CD4-positive, alpha-beta memory T cell (primary cell): Measurements from ENCODE around the gene SKA3. TPM values are rescaled to one million over a fixed set of nuclear protein-coding genes. Genes with fewer than 3 reads are reported as not detected.
A peak's percentile ranks its signal among the peaks of the same experiment; 100 is the strongest.
"Not testable (repeated sequence)": the region's sequence is repeated elsewhere in the genome, so short reads cannot be mapped to it uniquely, and the experiment has no call there.

Experiments
- CTCF ChIA-PET: fragments of 350-600 bp; sonication (Branson Sonifier 250); formaldehyde crosslinking; loops from one replicate; lab custom pipeline; 2021; ENCODE audit warnings: inconsistent platforms; ENCODE audit not compliant: partially characterized antibody; lab: Charles Lee
- POLR2A ChIA-PET: fragments of 350-600 bp; sonication (Branson Sonifier 250); formaldehyde crosslinking; loops from one replicate; lab custom pipeline; 2021; ENCODE audit not compliant: partially characterized antibody; lab: Charles Lee
- DNase-seq, 5 donors: peaks; one replicate each; pipeline versions ENCODE4 v3.0.0 to v3.0.0-alpha.2; 2020 to 2022; ENCODE audit warnings: mixed read lengths in 1 of 5
- H3K27ac ChIP-seq: one replicate; pipeline ENCODE4 v1.7.0; 2013; ENCODE audit warnings: low read depth, low read length
- H3K27me3 ChIP-seq: 2 replicates; pipeline ENCODE4 v1.7.0; 2013; ENCODE audit warnings: mild to moderate bottlenecking, low read length, moderate library complexity; ENCODE audit not compliant: insufficient read depth
- H3K36me3 ChIP-seq: 2 replicates; pipeline ENCODE4 v1.7.0; 2013; ENCODE audit warnings: mild to moderate bottlenecking, low read length, moderate library complexity; ENCODE audit not compliant: insufficient read depth
- H3K4me1 ChIP-seq: 2 replicates; pipeline ENCODE4 v1.7.0; 2013; ENCODE audit warnings: mild to moderate bottlenecking, low read length, moderate library complexity; ENCODE audit not compliant: insufficient read depth
- H3K4me3 ChIP-seq, 2 donors: one replicate each; pipeline ENCODE4 v1.7.0; 2013; ENCODE audit warnings: low read length in 2 of 2, mild to moderate bottlenecking in 1 of 2
- H3K9me3 ChIP-seq, 2 donors: one replicate each; pipeline ENCODE4 v1.7.0; 2013; ENCODE audit warnings: low read length in 2 of 2, control low read depth in 1 of 2; ENCODE audit not compliant: control insufficient read depth in 1 of 2
- H3K27ac Mint-ChIP-seq, 7 donors: one replicate each; pipeline ENCODE4 v1.8.0; 2020 to 2021; ENCODE audit warnings: mixed read lengths in 7 of 7, mild to moderate bottlenecking in 6 of 7, inconsistent platforms in 3 of 7, moderate library complexity in 3 of 7
- H3K27me3 Mint-ChIP-seq, 2 donors: one replicate each; pipeline ENCODE4 v1.8.0; 2020 to 2021; ENCODE audit warnings: mixed read lengths in 2 of 2
- H3K36me3 Mint-ChIP-seq, 2 donors: one replicate each; pipeline ENCODE4 v1.8.0; 2020 to 2021; ENCODE audit warnings: mixed read lengths in 2 of 2, inconsistent platforms in 1 of 2, mild to moderate bottlenecking in 1 of 2
- H3K4me1 Mint-ChIP-seq, 4 donors: one replicate each; pipeline ENCODE4 v1.8.0; 2020 to 2021; ENCODE audit warnings: mixed read lengths in 4 of 4, mild to moderate bottlenecking in 1 of 4
- H3K4me3 Mint-ChIP-seq, 8 donors: one replicate each; pipeline ENCODE4 v1.8.0; 2020 to 2021; ENCODE audit warnings: mixed read lengths in 8 of 8, mild to moderate bottlenecking in 7 of 8, moderate library complexity in 6 of 8, inconsistent platforms in 3 of 8
- H3K9me3 Mint-ChIP-seq, 8 donors: one replicate each; pipeline ENCODE4 v1.8.0; 2020 to 2021; ENCODE audit warnings: mixed read lengths in 8 of 8, mild to moderate bottlenecking in 5 of 8, inconsistent platforms in 3 of 8, moderate library complexity in 1 of 8
- intact Hi-C: fragments of 100-400 bp; cut with micrococcal nuclease; formaldehyde crosslinking; loops from one replicate; pipeline ENCODE4 v1.15.1; 2023
- polyA plus RNA-seq, 2 donors: library from polyadenylated mRNA; unstranded; fragments of 300-500 nt; fragmentation: Illumina TruSeq; gene quantifications; one replicate each; pipeline ENCODE4 v1.2.3, GENCODE V29; 2021
- total RNA-seq, 2 experiments: library from RNA; stranded (reverse); gene quantifications; one replicate each; pipeline ENCODE4 v1.2.3, GENCODE V29; 2021

The SKA3 gene
- total and polyA plus RNA-seq, 4 experiments from 2014 or later: 0.33 to 0.72 TPM; not detected in 2

- no peaks in the 10 kb centered on the region for H3K9me3 Mint-ChIP-seq
- Histone ChIP-seq H3K9me3 (no peaks in the 10 kb centered on the region), H3K27me3 (no peaks in the 10 kb centered on the region), H3K27ac (no peak overlapping the region), H3K4me1 (peaks cover 18% of the 10 kb centered on the region), H3K4me3 (no peak overlapping the region), H3K36me3 (peaks cover 26% of the 10 kb centered on the region)
- peaks cover 10 to 17% (median 13%) of the 10 kb centered on the region in 4 donors for H3K4me1 Mint-ChIP-seq
- intact Hi-C loops: no loop called here
- ChIA-PET CTCF (no interaction called here), POLR2A (interaction anchor here (2.6 to 3.5 kb wide), 2 partner anchors 29 kb away, joined by 17 to 18 read pairs; partner anchors contain the start of genes MRPL57 and SKA3)
- DNase-seq: no peak
- H3K4me3 Mint-ChIP-seq: no peak overlapping the region
- peaks cover 19 to 48% of the 10 kb centered on the region in 2 donors for H3K36me3 Mint-ChIP-seq
- H3K27me3 Mint-ChIP-seq: no peaks in the 10 kb centered on the region
- H3K27ac Mint-ChIP-seq: peak overlapping the region in 3 of 7 donors; percentile 27 to 43 (median 38)
Measured at GRCh38 chr13:21147827-21148226, 28.5 kb downstream of the SKA3 start.

DNA sequence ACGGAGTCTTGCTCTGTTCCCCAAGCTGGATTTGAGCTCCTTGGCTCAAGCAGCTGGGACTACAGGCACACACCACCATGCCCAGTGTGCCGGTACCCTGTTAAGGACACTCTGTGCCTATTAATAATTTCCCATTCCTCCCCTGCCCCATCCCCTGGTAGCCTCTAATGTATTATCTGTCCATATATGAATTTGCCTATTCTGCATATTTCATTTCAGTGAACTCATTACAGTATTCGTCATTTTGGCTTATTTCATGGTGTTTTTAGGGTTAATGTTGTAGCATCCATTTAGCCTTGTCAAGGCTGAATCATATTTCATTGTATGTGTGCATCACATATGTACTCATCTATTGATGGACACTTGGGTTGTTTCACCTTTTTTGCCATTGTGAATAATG, 33.6 kb downstream of the SKA3 start:
- peaks cover 23 to 51% of the 10 kb centered on the region in 2 donors for H3K36me3 Mint-ChIP-seq
- peaks cover 22 to 52% (median 36%) of the 10 kb centered on the region in 4 donors for H3K4me1 Mint-ChIP-seq
- peaks cover 0 to 3% (median 0%) of the 10 kb centered on the region in 8 donors for H3K9me3 Mint-ChIP-seq

DNA sequence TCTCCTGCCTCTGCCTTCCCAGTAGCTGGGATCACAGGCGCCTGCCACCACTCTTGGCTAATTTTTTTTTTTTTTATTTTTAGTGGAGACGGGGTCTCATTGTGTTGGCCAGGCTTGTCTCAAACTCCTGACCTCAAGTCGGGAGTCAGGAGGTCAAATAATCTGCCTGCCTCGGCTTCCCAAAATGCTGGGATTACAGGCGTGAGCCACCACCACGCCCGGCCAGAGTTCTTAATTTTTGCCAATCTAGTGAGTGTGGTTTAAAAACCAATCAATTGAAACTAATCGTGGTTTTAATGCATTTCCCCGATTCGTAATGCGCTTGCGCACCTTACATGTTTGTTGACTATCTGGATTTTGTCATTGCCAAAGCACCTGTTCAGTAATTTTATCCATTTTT, 37.0 kb downstream of the SKA3 start:
- Mint-ChIP-seq H3K9me3 (peaks cover 0 to 8% (median 0%) of the 10 kb centered on the region in 8 donors), H3K27ac (peak overlapping the region; percentile 91 to 100 (median 99)), H3K27me3 (peaks cover 12 to 13% of the 10 kb centered on the region in 2 donors), H3K4me1 (peaks cover 19 to 49% (median 32%) of the 10 kb centered on the region in 4 donors), H3K36me3 (peaks cover 13 to 24% of the 10 kb centered on the region in 2 donors), H3K4me3 (peak overlapping the region; percentile 96 to 100 (median 99))
- Histone ChIP-seq H3K9me3 (no peaks in the 10 kb centered on the region), H3K27me3 (no peaks in the 10 kb centered on the region), H3K4me1 (peaks cover 38% of the 10 kb centered on the region), H3K4me3 (peak overlapping the region; percentile 59 to 83), H3K27ac (peak overlapping the region; percentile 88), H3K36me3 (peaks cover 6% of the 10 kb centered on the region)
- ChIA-PET POLR2A (no interaction called here), CTCF (interaction anchor here (0.8 kb wide), 1 partner anchor 338 kb away, joined by 4 read pairs; no protein-coding TSS in a partner anchor)
- intact Hi-C loops: no loop called here
- no peak for DNase-seq

More for the DNA sequence above, 33.6 kb downstream of the SKA3 start:
- Histone ChIP-seq H3K27me3 (no peaks in the 10 kb centered on the region), H3K9me3 (no peaks in the 10 kb centered on the region), H3K27ac (peak overlapping the region; percentile 5), H3K4me1 (peaks cover 43% of the 10 kb centered on the region), H3K36me3 (peaks cover 18% of the 10 kb centered on the region), H3K4me3 (no peak overlapping the region)
- POLR2A ChIA-PET: interaction anchor here (1.4 kb wide), 1 partner anchor 34 kb away, joined by 5 read pairs; the partner anchor contains the start of genes MRPL57 and SKA3
- intact Hi-C loops: no loop called here
- Mint-ChIP-seq H3K4me3 (peak overlapping the region; percentile 46 to 87 (median 76)), H3K27ac (peak overlapping the region in 6 of 7 donors; percentile 18 to 87 (median 68)), H3K27me3 (peaks cover 0 to 5% of the 10 kb centered on the region in 2 donors)
- no peak for DNase-seq
- CTCF ChIA-PET: interaction anchor here (1.3 to 2.3 kb wide), 2 partner anchors 11 to 34 kb away, joined by 3 to 9 read pairs; partner anchors contain the start of genes MRPL57 and SKA3

- peaks cover 9 to 21% of the 10 kb centered on the region in 2 donors for H3K36me3 Mint-ChIP-seq
- Histone ChIP-seq H3K4me3 (no peak overlapping the region), H3K36me3 (peaks cover 5% of the 10 kb centered on the region), H3K27me3 (no peaks in the 10 kb centered on the region), H3K27ac (no peak overlapping the region), H3K4me1 (peaks cover 32% of the 10 kb centered on the region), H3K9me3 (no peaks in the 10 kb centered on the region)
- POLR2A ChIA-PET: no interaction called here
- peak overlapping the region; percentile 31 to 81 (median 62) for H3K4me3 Mint-ChIP-seq
- H3K4me1 Mint-ChIP-seq: peaks cover 16 to 44% (median 28%) of the 10 kb centered on the region in 4 donors
- CTCF ChIA-PET: interaction anchor here (0.8 kb wide), 1 partner anchor 339 kb away, joined by 4 read pairs; no protein-coding TSS in a partner anchor
- peaks cover 14 to 15% of the 10 kb centered on the region in 2 donors for H3K27me3 Mint-ChIP-seq
- H3K9me3 Mint-ChIP-seq: peaks cover 0 to 8% (median 0%) of the 10 kb centered on the region in 8 donors
- no peak for DNase-seq
- intact Hi-C loops: no loop called here
- peak overlapping the region; percentile 36 to 83 (median 77) for H3K27ac Mint-ChIP-seq
Measured at GRCh38 chr13:21138561-21138960, 37.8 kb downstream of the SKA3 start.

DNA sequence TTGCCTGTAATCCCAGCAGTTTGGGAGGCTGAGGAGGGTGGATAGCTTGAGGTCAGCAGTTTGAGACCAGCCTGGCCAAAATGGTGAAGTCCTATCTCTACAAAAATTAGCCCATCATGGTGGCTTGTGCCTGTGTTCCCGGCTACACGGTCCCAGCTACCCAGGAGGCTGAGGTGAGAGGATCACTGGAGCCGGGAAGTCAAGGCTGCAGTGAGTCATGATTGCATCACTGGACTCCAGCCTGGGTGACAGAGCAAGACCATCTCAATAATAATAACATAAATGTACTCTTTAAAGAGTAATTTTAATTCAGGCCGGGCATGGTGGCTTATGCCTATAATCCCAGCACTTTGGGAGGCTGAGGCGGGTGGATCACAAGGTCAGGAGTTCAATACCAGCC, 38.7 kb downstream of the SKA3 start:
- Mint-ChIP-seq H3K4me1 (peaks cover 10 to 35% (median 21%) of the 10 kb centered on the region in 4 donors), H3K36me3 (peaks cover 6 to 12% of the 10 kb centered on the region in 2 donors), H3K9me3 (peaks cover 0 to 8% (median 0%) of the 10 kb centered on the region in 8 donors), H3K27me3 (peaks cover 16 to 17% of the 10 kb centered on the region in 2 donors), H3K4me3 (no peak overlapping the region), H3K27ac (no peak overlapping the region)
- Histone ChIP-seq H3K27ac (no peak overlapping the region), H3K4me1 (peaks cover 24% of the 10 kb centered on the region), H3K27me3 (no peaks in the 10 kb centered on the region), H3K9me3 (no peaks in the 10 kb centered on the region), H3K36me3 (peaks cover 1% of the 10 kb centered on the region), H3K4me3 (no peak overlapping the region)
- ChIA-PET POLR2A (no interaction called here), CTCF (no interaction called here)
- no peak for DNase-seq
- intact Hi-C loops: no loop called here

GRCh38 chr13:21135833-21136232, 40.5 kb downstream of the SKA3 start:
- DNase-seq, H3K4me3 Mint-ChIP-seq, H3K27ac ChIP-seq, CTCF ChIA-PET, H3K36me3 Mint-ChIP-seq, intact Hi-C loops, H3K27ac Mint-ChIP-seq, H3K4me3 ChIP-seq, H3K36me3 ChIP-seq, H3K27me3 ChIP-seq, POLR2A ChIA-PET, H3K4me1 ChIP-seq, H3K9me3 ChIP-seq, H3K9me3 Mint-ChIP-seq: not testable (repeated sequence)
- H3K27me3 Mint-ChIP-seq: peaks cover 16 to 17% of the 10 kb centered on the region in 2 donors
- peaks cover 6 to 20% (median 13%) of the 10 kb centered on the region in 4 donors for H3K4me1 Mint-ChIP-seq

DNA sequence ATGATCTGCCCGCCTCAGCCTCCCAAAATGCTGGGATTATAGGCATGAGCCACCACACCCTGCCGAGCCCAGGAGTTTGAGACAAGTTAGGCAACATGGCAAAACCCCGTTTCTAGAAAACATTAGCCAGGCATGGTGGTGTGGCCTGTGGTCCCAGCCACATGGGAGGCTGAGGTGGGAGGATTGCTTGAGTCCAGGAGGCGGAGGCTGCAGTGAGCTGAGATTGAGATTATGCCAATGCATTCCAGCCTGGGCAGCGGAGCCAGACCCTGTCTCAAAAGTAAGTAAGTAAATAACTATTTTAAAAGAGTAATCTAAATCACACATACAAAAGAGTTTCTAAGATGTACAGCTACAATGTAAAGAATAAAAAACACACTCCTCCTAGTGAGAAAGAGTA, 41.9 kb downstream of the SKA3 start:
- no peak overlapping the region for H3K27ac Mint-ChIP-seq
- intact Hi-C loops: no loop called here
- no peak overlapping the region for H3K27ac ChIP-seq
- peaks cover 3% of the 10 kb centered on the region for H3K4me1 ChIP-seq
- no peaks in the 10 kb centered on the region for H3K36me3 Mint-ChIP-seq
- no peaks in the 10 kb centered on the region for H3K9me3 ChIP-seq
- H3K4me3 ChIP-seq: no peak overlapping the region
- DNase-seq: no peak
- peaks cover 0 to 4% (median 0%) of the 10 kb centered on the region in 8 donors for H3K9me3 Mint-ChIP-seq
- no peaks in the 10 kb centered on the region for H3K36me3 ChIP-seq
- peaks cover 0 to 7% (median 3%) of the 10 kb centered on the region in 4 donors for H3K4me1 Mint-ChIP-seq
- ChIA-PET POLR2A (no interaction called here), CTCF (no interaction called here)
- peaks cover 20% of the 10 kb centered on the region in 2 donors for H3K27me3 Mint-ChIP-seq
- no peak overlapping the region for H3K4me3 Mint-ChIP-seq
- no peaks in the 10 kb centered on the region for H3K27me3 ChIP-seq
